ENCODE measurements around the gene PITPNB.

The PITPNB gene

DNA sequence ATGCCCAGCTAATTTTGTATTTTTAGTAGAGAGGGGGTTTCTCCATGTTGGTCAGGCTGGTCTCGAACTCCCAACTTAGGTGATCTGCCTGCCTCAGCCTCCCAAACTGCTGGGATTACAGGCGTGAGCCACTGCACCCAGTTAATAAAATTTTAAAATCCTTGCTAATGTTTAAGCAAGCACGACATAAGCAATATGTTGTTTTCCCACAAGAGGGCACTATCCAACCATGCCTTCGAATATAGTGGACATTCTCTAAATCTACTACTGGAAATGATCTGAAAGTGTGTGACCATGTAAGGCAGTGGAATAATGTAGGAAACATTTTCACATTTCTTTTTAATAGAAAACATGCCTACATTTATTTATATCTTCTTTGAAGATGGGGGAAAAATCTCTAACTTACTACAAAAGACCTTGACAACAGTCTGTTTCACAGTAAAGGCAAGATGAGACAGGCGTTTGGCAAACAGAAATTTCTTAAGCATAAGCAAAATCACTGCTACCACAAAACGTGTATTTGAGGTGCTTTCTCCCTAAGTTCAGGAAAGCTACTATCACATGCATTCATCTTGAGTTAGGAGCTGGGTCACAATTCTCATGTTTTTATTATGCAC is 38.2 kb downstream of the PITPNB start:
- DNase-seq (ENCODE audit: insufficient read length, low spot score): no peak
- FAIRE-seq: peak; percentile 60
- TF ChIP-seq POLR2A (IDR thresholded peaks at IDR 0.05; ENCODE audit: low read depth, low read length): no peak

DNA sequence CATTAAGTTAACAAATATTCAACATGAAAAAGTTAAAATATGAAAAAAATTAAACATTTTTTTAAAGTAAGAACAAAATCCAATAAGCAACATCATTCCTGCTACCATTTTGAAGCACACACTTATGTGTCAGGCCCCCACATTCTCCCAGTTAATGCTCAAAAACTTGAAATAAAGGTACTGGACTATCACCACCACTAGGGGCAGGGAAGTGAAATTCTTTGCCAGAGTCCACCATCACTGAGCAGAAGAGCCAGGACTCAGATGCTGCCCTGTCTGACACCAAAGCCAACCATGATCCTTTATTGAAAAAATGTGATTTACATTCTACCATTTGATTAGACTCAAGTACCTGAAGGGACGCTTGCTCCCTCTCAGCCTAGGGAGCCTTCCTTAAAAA is 39.1 kb downstream of the PITPNB start:
- DNase-seq (ENCODE audit: insufficient read length, low spot score): peak; percentile 15
- no peak for TF ChIP-seq POLR2A (IDR thresholded peaks at IDR 0.05; ENCODE audit: low read depth, low read length)
- FAIRE-seq: peak; percentile 23

DNA sequence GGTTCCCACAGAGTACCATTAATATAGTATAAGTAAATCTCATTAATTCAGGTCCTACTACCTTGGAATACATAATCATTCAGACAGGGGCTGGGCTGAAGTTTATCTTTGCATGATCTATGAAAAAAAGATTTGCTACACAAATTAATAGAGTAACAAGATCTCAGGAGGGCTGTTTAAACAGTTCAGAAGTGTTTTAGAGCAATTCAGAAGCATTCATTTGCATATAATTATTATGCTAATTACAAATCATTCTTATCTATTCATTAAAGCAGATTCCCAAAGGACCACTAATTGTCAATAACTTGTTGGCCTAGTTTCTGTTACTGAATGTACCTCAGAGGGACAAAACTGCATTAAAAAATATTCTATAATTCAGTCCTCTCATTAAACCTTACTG is 40.5 kb downstream of the PITPNB start:
- FAIRE-seq (no peak), DNase-seq (ENCODE audit: insufficient read length, low spot score) (no peak)
- no peak for TF ChIP-seq POLR2A (IDR thresholded peaks at IDR 0.05; ENCODE audit: low read depth, low read length)

DNA sequence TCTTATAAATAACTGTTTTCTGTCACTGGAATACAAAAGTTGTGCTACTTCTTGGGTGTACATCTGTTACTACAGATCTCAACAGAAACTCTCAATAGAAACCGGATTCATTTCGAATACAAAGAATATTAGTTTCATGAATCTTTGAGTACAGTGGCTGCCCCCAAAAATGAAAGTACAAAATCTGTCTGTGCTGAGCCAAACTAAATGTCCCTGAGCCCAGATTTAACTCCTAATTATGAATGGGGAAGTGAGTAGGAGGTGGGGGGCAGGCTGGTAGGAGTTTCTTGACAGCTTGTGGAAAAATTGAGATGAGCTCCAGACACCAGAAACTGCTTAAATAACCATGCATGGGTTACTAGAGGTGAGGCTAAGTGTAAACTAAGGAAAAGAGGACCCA is 41.6 kb downstream of the PITPNB start:
- no peak for TF ChIP-seq POLR2A (IDR thresholded peaks at IDR 0.05; ENCODE audit: low read depth, low read length)
- DNase-seq (ENCODE audit: insufficient read length, low spot score) (no peak), FAIRE-seq (no peak)

DNA sequence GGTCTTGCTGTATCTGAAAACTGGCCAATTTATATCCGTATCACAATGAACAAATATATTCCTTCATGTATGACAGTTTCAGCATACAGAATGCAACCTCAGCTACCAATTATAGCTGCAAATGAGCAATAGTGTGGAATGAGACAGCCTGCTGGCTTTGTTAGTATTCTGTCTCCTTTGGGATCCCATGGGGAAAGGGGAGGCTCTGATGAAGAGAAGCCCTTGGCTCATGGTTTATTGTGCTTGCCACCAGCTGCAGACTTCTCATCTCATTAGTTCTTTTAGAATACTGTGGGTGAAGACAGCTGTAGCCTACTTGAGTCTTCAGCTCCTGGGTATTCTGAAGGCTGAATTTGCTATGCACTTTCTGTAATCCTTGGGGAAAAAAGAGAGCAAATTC is 42.4 kb downstream of the PITPNB start:
- no peak for DNase-seq (ENCODE audit: insufficient read length, low spot score)
- no peak for TF ChIP-seq POLR2A (IDR thresholded peaks at IDR 0.05; ENCODE audit: low read depth, low read length)
- FAIRE-seq: no peak

DNA sequence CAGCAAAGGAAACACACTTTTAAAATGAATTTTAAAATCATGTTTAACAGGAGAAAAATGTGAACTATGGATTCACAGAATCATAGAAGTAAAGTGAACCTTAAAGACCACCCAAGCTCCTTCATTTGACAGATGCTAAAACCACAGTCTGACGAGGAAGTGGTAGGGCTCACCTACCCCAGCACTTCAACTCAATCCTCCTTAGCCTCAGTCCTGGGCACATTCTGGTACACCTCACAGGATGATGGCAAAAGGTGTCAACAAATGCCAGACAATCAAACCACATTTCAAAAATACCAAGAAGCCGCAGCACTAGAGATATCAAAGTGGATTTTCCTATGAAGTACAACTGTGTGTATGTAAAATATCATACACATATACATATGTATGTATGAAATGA is 43.1 kb downstream of the PITPNB start:
- TF ChIP-seq POLR2A (IDR thresholded peaks at IDR 0.05; ENCODE audit: low read depth, low read length): no peak
- no peak for FAIRE-seq
- DNase-seq (ENCODE audit: insufficient read length, low spot score): no peak

DNA sequence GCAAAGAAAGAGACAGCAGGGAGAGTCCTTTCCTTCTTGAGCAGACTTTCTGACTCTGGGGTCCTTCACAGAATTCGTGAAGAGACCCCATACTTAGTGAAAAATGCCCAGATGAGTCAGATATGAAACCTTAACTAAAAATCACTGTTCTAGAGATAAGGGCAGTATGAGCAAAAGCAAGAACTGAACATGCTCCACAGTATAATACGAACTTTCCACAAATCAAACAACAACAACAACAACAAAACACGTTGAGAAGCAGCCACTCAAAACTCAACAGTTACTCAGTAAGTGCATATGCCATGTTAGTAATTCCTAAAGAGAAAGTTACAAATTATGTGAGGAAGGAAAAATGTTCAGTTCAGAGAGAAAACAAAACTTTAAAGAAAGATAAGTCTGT is 44.3 kb downstream of the PITPNB start:
- no peak for TF ChIP-seq POLR2A (IDR thresholded peaks at IDR 0.05; ENCODE audit: low read depth, low read length)
- no peak for FAIRE-seq
- DNase-seq (ENCODE audit: insufficient read length, low spot score): no peak

DNA sequence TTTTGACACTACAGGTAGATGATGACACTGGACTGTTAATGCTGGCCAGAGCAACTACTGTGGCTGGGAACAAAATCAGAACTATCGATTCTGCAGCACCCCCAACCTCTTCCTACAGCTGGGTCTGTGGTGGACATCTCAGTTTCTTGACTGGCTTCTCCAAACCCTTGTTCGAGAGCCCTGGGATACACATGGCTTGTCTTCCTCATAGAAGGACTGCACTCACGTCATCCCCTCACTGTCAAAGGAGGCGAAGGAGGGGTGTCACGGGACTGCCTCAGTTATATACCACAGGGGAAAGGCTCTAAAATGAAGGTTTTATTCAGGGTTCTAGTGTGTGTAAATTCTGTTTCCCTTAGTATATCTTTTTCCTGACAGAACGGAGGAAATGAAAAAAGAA is 44.9 kb downstream of the PITPNB start:
- no peak for TF ChIP-seq POLR2A (IDR thresholded peaks at IDR 0.05; ENCODE audit: low read depth, low read length)
- FAIRE-seq (no peak), DNase-seq (ENCODE audit: insufficient read length, low spot score) (no peak)

DNA sequence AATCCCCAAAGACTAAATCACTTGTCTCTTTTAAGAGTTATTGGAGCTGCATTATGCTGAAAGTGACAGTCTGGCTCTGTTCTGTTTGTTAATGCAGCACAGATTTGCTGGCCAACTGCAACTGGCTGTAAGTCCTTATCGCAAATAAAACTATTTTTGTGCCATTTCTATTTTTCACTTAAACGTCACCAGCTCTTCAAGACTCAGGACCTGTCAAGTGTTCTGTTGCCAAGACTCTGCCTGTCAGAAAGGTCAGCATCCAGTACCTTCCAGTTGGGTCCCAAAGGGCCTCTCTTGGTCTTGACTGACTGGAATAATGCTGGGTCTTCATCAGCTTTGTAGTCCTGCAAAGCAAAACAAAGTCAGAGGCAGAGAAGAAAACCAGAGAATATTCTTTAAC is 45.6 kb downstream of the PITPNB start:
- DNase-seq (ENCODE audit: insufficient read length, low spot score) (no peak), FAIRE-seq (no peak)
- TF ChIP-seq POLR2A (IDR thresholded peaks at IDR 0.05; ENCODE audit: low read depth, low read length): no peak

DNA sequence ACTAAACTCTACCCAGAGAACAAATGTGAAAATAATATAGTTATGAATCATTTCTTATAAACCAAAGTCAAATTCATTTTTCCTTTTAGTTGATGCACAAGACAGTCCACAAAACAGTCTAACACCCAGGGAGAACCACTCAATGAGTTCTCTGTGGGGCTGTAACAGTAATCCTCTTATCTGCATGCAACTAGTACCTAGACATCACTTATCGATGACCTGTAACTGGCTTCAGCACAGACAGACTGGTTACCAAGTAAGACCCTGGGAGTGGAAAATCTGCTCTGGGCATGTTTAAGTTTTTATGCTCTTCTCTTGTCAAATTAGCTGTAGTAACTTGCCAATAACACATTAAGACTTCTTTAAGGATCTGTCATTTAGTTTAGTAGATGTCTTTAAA is 46.6 kb downstream of the PITPNB start:
- TF ChIP-seq POLR2A (IDR thresholded peaks at IDR 0.05; ENCODE audit: low read depth, low read length): no peak
- FAIRE-seq (no peak), DNase-seq (ENCODE audit: insufficient read length, low spot score) (no peak)

DNA sequence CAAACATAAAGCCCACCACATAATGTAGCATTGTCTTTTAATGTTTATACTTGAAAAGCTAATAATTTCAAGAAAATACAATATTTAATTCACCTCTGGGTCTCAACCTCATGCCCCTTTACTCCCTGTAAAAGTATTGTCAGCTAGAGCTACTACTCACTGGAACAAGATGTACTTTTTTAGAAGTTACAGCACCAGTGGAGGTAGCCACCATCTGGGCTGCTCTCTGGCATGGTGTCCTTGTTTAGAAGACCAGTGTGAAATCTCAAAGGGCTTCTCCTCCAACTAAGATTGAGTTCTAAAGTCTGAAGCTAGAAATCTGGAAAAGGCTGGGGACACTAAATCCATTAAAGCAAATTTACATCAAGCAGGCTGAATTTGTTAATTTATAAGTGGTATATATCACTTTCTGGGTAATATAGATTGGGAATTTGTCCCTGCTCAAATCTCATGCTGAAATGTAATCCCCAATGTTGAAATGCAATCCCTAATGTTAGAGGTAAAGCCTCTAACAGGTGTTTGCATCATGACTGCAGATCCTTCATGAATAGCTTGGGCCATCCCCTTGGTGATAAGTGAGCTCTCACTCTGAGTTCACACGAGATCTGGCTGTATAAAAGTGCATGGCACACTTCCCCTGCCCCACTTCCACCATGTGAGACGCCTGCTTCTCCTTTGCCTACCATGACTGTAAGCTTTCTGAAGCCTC is 47.6 kb downstream of the PITPNB start:
- TF ChIP-seq POLR2A (IDR thresholded peaks at IDR 0.05; ENCODE audit: low read depth, low read length): no peak
- DNase-seq (ENCODE audit: insufficient read length, low spot score): no peak
- FAIRE-seq: no peak

DNA sequence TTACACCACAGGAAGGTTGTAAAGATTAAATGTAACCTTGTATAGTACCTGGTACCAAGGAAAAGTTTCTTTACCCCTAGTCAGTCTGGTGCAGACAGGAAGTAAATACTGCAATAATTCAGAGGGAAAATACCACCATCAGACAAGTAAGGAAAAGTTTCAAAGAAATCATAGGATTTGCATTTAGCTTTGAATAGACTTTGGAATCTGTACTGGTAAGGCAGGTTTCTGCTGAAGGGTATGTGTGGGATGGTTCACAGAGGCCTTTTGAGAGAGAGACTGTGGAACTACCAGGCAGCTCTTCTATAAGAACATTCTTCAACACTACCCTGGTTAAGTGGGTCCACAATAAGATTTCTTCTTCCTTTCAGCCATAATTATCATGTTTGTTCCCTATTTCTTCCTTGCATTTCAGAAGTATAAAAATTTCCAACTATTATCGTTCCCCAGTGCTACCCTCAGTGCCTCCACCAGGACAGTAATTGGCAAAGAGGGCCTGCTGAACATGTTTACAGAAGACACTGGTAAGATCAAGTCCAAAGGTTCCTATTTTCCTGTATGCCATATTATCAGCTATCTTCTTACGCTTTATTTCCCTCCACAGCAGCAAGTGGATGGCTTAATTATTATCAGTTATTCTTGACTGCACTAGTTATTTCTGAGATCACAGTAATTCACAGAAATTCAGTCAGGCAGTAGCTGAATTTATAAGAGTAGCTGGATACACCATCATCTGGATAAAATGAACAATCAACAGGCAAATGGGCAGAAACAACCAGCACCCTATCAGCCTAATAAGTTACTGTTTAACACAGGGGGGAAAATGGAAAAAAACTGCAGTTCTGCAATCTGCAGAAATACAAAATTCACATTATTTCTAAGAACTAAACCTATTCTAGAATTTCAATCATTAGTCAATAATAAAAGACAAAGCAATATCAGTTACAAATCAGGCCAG is 48.5 kb downstream of the PITPNB start:
- DNase-seq (ENCODE audit: insufficient read length, low spot score) (no peak), FAIRE-seq (no peak)
- no peak for TF ChIP-seq POLR2A (IDR thresholded peaks at IDR 0.05; ENCODE audit: low read depth, low read length)

DNA sequence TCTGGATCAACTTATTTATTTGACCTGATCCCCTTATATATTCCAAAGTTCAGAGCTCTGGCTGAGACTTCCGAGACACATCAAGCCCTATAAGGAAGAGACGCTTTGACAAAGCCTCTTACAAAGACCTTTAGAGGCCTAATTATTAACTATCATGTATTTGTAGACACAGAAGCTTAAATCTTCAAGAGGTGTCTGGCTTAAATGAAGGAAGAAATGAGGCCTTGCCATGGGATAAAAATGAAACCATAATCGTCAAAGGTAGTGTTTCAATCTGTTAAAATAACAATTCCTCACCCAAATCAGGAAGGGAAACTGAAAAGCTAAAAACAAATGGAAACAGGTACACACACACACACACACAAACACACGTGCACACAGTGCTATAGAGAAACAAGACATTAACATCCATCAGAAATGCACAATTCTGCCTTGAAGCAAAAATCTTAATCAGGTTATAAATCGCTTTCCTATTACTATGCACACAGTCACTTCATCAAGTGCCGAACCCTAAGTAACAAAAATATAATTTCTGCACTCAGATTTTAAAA is 50.2 kb downstream of the PITPNB start:
- no peak for FAIRE-seq
- no peak for DNase-seq (ENCODE audit: insufficient read length, low spot score)

More for the DNA sequence above, 50.2 kb downstream of the PITPNB start:
- TF ChIP-seq POLR2A (IDR thresholded peaks at IDR 0.05; ENCODE audit: low read depth, low read length): no peak
